Upper lobe of left lung (tissue), 6 donors: Measurements from ENCODE around the gene VWA7. TPM values are rescaled to one million over a fixed set of nuclear protein-coding genes. Genes with fewer than 3 reads are reported as not detected.

Experiments
- ATAC-seq, 2 donors: fragments of 200-7000 bp; cut with Tn5 transposase; one replicate each; pipeline ENCODE4 v1.9.1; 2022; ENCODE audit warnings: mild to moderate bottlenecking in 2 of 2, moderate library complexity in 2 of 2; ENCODE audit not compliant: low FRiP score in 2 of 2
- DNase-seq, 2 donors: peaks; one replicate each; pipeline ENCODE4 v3.0.0-alpha.2; 2019 to 2020
- H3K27ac ChIP-seq, 4 donors: fragments of 200-600 bp; sonication (generic); one replicate each; pipeline ENCODE4 v1.5.1; 2016 to 2019
- H3K27me3 ChIP-seq, 4 donors: fragments of 200-600 bp; sonication (generic); one replicate each; pipeline ENCODE4 v1.5.1; 2017 to 2019
- H3K36me3 ChIP-seq, 4 donors: fragments of 200-600 bp; sonication (generic); one replicate each; pipeline ENCODE4 v1.5.1; 2016 to 2019
- H3K4me1 ChIP-seq, 4 donors: fragments of 200-600 bp; sonication (generic); one replicate each; pipeline ENCODE4 v1.5.1; 2018 to 2019
- H3K4me3 ChIP-seq, 4 donors: fragments of 200-600 bp; sonication (generic); one replicate each; pipeline ENCODE4 v1.5.1; 2017 to 2019; ENCODE audit warnings: mild to moderate bottlenecking in 2 of 4, moderate library complexity in 1 of 4
- H3K9me3 ChIP-seq, 4 donors: fragments of 200-600 bp; sonication (generic); one replicate each; pipeline ENCODE4 v1.5.1; 2018 to 2019
- CTCF ChIP-seq, 6 experiments: fragments of 450-650 bp in 4 of 6; fragments of 200-600 bp in 2 of 6; sonication (generic) in 2 of 6; IDR thresholded peaks; one replicate each; pipeline ENCODE4 v1.5.1; 2016 to 2019; ENCODE audit warnings: antibody characterized with exemption in 6 of 6
- EP300 ChIP-seq, 4 donors: sonication (generic); formaldehyde crosslinking; IDR thresholded peaks; one replicate each; pipeline ENCODE4 v1.5.1; 2017; ENCODE audit warnings: antibody characterized with exemption in 4 of 4, control low read depth in 2 of 4
- POLR2A ChIP-seq, 4 donors: fragments of 450-650 bp; IDR thresholded peaks; one replicate each; pipeline ENCODE4 v1.5.1; 2016 to 2017; ENCODE audit warnings: antibody characterized with exemption in 4 of 4, mild to moderate bottlenecking in 2 of 4
- POLR2AphosphoS5 ChIP-seq, 2 donors: sonication (generic); formaldehyde crosslinking; IDR thresholded peaks; one replicate each; pipeline ENCODE4 v1.5.1; 2017; ENCODE audit warnings: antibody characterized with exemption in 2 of 2
- WGBS, 2 donors: methylation state at CpG; one replicate each; pipeline ENCODE4 v1.1.5; 2017 to 2018; 5-methylcytosine and 5-hydroxymethylcytosine counted together
- total RNA-seq, 6 donors: library from RNA; depleted of rRNA in 4 of 6; stranded (reverse); fragments of >200 nt in 4 of 6; gene quantifications; one replicate each; pipeline versions ENCODE4 v1.1.0 to v1.2.1, GENCODE V29; 2016 to 2021
- donor health status: DM: no; HTN: no; CAD: no; lungs with moderate emphysema.
- donor health status: DM: no; HTN: yes; CAD: no; lungs with severe emphysema.

VWA7 gene
- total RNA-seq, 6 donors from 2014 or later = 4.0 to 7.4 (median 6.6) TPM

GRCh38 chr6:31765910-31766794 is 11.0 kb downstream of the VWA7 start:
- ATAC-seq (peak in 1 of 2 donors; percentile 58), DNase-seq (peak in 1 of 2 donors; percentile 84)
- peak overlapping the region in 2 of 4 donors; percentile 9 to 18 for H3K4me3 ChIP-seq
- H3K27ac ChIP-seq = no peak overlapping the region
- 56 to 69% methylated on average over 35 to 42 of the region's 42 CpGs for WGBS, 2 donors
- H3K9me3 ChIP-seq = no peaks in the 10 kb centered on the region
- no peaks in the 10 kb centered on the region for H3K27me3 ChIP-seq
- no peaks in the 10 kb centered on the region for H3K36me3 ChIP-seq
- no peak for TF ChIP-seq POLR2AphosphoS5 (IDR thresholded peaks at IDR 0.05)
- TF ChIP-seq POLR2A (IDR thresholded peaks at IDR 0.05) = no peak
- no peak for TF ChIP-seq CTCF (IDR thresholded peaks at IDR 0.05)
- no peak for TF ChIP-seq EP300 (IDR thresholded peaks at IDR 0.05)
- H3K4me1 ChIP-seq = peaks cover 0 to 9% (median 7%) of the 10 kb centered on the region in 4 donors

DNA sequence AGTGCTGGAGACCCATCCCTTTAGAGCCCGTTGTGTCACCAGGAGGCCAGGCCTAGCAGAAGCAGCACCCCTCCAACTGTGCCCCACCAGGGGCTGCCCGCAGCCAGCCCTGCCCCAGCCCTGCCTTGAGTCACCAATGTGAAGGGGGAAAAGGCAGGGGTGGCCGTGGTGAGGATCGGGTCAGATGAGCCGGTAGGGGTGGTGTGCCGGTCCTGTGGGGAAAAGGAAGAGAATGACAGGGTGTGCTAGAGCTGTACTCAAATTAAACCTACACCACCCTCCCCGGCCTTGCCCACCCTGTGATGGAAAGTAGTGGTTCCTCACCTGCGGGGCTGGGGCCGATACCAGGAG is 11.6 kb downstream of the VWA7 start:
- DNase-seq (peak in 1 of 2 donors; percentile 63), ATAC-seq (no peak)
- H3K4me3 ChIP-seq = no peak overlapping the region
- H3K36me3 ChIP-seq = no peaks in the 10 kb centered on the region
- peaks cover 0 to 9% (median 7%) of the 10 kb centered on the region in 4 donors for H3K4me1 ChIP-seq
- H3K9me3 ChIP-seq = no peaks in the 10 kb centered on the region
- WGBS, 2 donors = 73 to 83% methylated on average over 9 of the region's 9 CpGs
- TF ChIP-seq POLR2AphosphoS5 (IDR thresholded peaks at IDR 0.05) = no peak
- TF ChIP-seq EP300 (IDR thresholded peaks at IDR 0.05) = no peak
- no peak for TF ChIP-seq POLR2A (IDR thresholded peaks at IDR 0.05)
- TF ChIP-seq CTCF (IDR thresholded peaks at IDR 0.05) = no peak
- no peaks in the 10 kb centered on the region for H3K27me3 ChIP-seq
- no peak overlapping the region for H3K27ac ChIP-seq

- no peak for ATAC-seq
- H3K4me1 ChIP-seq = peaks cover 0 to 7% (median 6%) of the 10 kb centered on the region in 4 donors
- no peak for TF ChIP-seq POLR2A (IDR thresholded peaks at IDR 0.05)
- DNase-seq = no peak
- H3K4me3 ChIP-seq = no peak overlapping the region
- no peaks in the 10 kb centered on the region for H3K36me3 ChIP-seq
- peak overlapping the region in 1 of 4 donors; percentile 3 for H3K27ac ChIP-seq
- 78 to 83% methylated on average over 4 of the region's 4 CpGs for WGBS, 2 donors
- no peaks in the 10 kb centered on the region for H3K9me3 ChIP-seq
- no peaks in the 10 kb centered on the region for H3K27me3 ChIP-seq
Measured at GRCh38 chr6:31764198-31764597, 12.9 kb downstream of the VWA7 start.

DNA sequence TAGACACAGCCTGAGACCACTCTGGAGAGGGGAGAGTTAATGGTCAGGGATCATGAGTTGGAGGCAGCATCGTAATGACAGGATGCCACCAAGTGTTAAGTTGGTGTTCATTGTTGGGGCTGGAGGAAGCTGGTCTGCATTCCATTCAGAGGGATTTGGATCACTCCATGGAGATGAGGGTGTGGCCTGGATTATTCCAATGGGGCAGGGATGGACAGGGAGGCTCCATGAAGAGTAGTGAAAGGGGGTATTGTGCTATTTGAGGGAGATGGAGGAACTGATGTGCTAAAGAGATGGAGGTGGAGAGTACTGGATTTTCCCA is 13.5 kb downstream of the VWA7 start:
- no peak overlapping the region for H3K4me3 ChIP-seq
- 20 to 35% methylated on average over 1 of the region's 1 CpG for WGBS, 2 donors
- H3K36me3 ChIP-seq = no peaks in the 10 kb centered on the region
- H3K27ac ChIP-seq = peak overlapping the region in 3 of 4 donors; percentile 9 to 57 (median 18)
- DNase-seq = no peak
- peaks cover 0 to 7% (median 6%) of the 10 kb centered on the region in 4 donors for H3K4me1 ChIP-seq
- H3K27me3 ChIP-seq = no peaks in the 10 kb centered on the region
- H3K9me3 ChIP-seq = no peaks in the 10 kb centered on the region
- TF ChIP-seq POLR2A (IDR thresholded peaks at IDR 0.05) = no peak
- ATAC-seq = peak in 1 of 2 donors; percentile 64

- Histone ChIP-seq H3K4me3 (no peak overlapping the region), H3K27me3 (no peaks in the 10 kb centered on the region), H3K36me3 (no peaks in the 10 kb centered on the region), H3K27ac (peak overlapping the region; percentile 9 to 57 (median 17)), H3K4me1 (peaks cover 0 to 7% (median 6%) of the 10 kb centered on the region in 4 donors), H3K9me3 (no peaks in the 10 kb centered on the region)
- TF ChIP-seq POLR2A (IDR thresholded peaks at IDR 0.05) (no peak), EP300 (IDR thresholded peaks at IDR 0.05) (no peak), POLR2AphosphoS5 (IDR thresholded peaks at IDR 0.05) (no peak), CTCF (IDR thresholded peaks at IDR 0.05) (no peak)
- DNase-seq (no peak), ATAC-seq (peak in 1 of 2 donors; percentile 4)
- 17 to 84% methylated on average over 1 to 8 of the region's 8 CpGs for WGBS, 2 donors
Measured at GRCh38 chr6:31762878-31763618, 14.1 kb downstream of the VWA7 start.
